C4-2B (cell line): ENCODE results near the gene KANK4.
A peak's percentile ranks its signal among the peaks of the same experiment; 100 is the strongest.
"Not testable (repeated sequence)": the region's sequence is repeated elsewhere in the genome, so short reads cannot be mapped to it uniquely, and the experiment has no call there.

Experiments
- H3K27ac ChIP-seq: fragments of 450-650 bp; 2 replicates; pipeline ENCODE4 v1.5.1; 2017
- CTCF ChIP-seq: fragments of 450-650 bp; conservative IDR thresholded peaks from 2 replicates; pipeline ENCODE4 v1.5.1; 2017; ENCODE audit warnings: mild to moderate bottlenecking
- ZFX ChIP-seq: fragments of 450-650 bp; IDR thresholded peaks from 2 replicates; pipeline ENCODE4 v1.6.1; 2017

Gene KANK4

GRCh38 chr1:62241371-62242131 lies 77.7 kb downstream of the KANK4 start:
- TF ChIP-seq CTCF (no peak), ZFX (0 out of 2 replicates have a peak, but pooled peaks have one; percentile 14)
- H3K27ac ChIP-seq = peak overlapping the region; percentile 22; the same call in 1 of the 2 replicates

GRCh38 chr1:62240651-62241370 lies 78.4 kb downstream of the KANK4 start:
- H3K27ac ChIP-seq = peak overlapping the region; percentile 22; the same call in 1 of the 2 replicates
- no peak for TF ChIP-seq CTCF
- no peak for TF ChIP-seq ZFX

- H3K27ac ChIP-seq = not testable (repeated sequence)
Observed at GRCh38 chr1:62239652-62240403, 79.4 kb downstream of the KANK4 start.

GRCh38 chr1:62238507-62238906 lies 80.7 kb downstream of the KANK4 start:
- no peak overlapping the region for H3K27ac ChIP-seq

GRCh38 chr1:62237950-62238374 lies 81.3 kb downstream of the KANK4 start:
- TF ChIP-seq ZFX (no peak), CTCF (no peak)
- no peak overlapping the region for H3K27ac ChIP-seq

More at GRCh38 chr1:62238507-62238906, 80.7 kb downstream of the KANK4 start:
- no peak for TF ChIP-seq CTCF

GRCh38 chr1:62237361-62237760 lies 81.9 kb downstream of the KANK4 start:
- no peak overlapping the region for H3K27ac ChIP-seq
- no peak for TF ChIP-seq ZFX
- no peak for TF ChIP-seq CTCF

GRCh38 chr1:62235576-62235975 lies 83.7 kb downstream of the KANK4 start:
- TF ChIP-seq ZFX = no peak
- no peak for TF ChIP-seq CTCF
- H3K27ac ChIP-seq = no peak overlapping the region
